Heart left ventricle (tissue), 13 donors: ENCODE data around the gene TTC34.

ENCODE experiments used
- CTCF ChIP-seq, 12 donors: fragments of 200-600 bp; sonication (generic) in 4 of 12; IDR thresholded peaks; one replicate each; pipeline versions ENCODE4 v1.5.0 to v1.8.0; 2018 to 2022; ENCODE audit warnings: antibody characterized with exemption in 12 of 12, mild to moderate bottlenecking in 5 of 12
- POLR2A ChIP-seq, 2 donors: fragments of 450-650 bp; IDR thresholded peaks; one replicate each; pipeline ENCODE4 v1.6.1; 2017; ENCODE audit warnings: antibody characterized with exemption in 2 of 2, mild to moderate bottlenecking in 2 of 2, moderate library complexity in 2 of 2
- donor health status: ischemic (EF 13 %, LVEDD 7.1; RV severe dilation, severe dysfunction).
- donor health status: DM: no; HTN: yes; CAD: no.
- donor health status: DM: no; HTN: no; CAD: no.
- donor health status: ischemic (EF 25% LVEDD 6.9; RV normal size, moderate dysfunction).
- donor health status: ischemic (EF 25% LVEDD 5.7; RV mildly dilated, moderate dysfunction).
- donor health status: ischemic (EF 35%, LVEDD 5.7; RV mildly dilated, moderate dysfunction).
- donor health status: nonischemic (EF 11% LVEDD 7.7; RV severe dilation, severe dysfunction).
- donor health status: DM: yes; HTN: yes; CAD: no.
- donor health status: PGD.
- donor health status: ischemic (EF 29% LVEDD 5.4; RV normal size, mild dysfunction).
- donor health status: nonischemic (EF 23%, LVEDD 6.1; RV moderate dilation, normal function).

GRCh38 chr1:2811533-2811918 is 10.0 kb upstream of the TTC34 start:
- TF ChIP-seq CTCF (IDR thresholded peaks at IDR 0.05) (no peak), POLR2A (IDR thresholded peaks at IDR 0.05) (no peak)
